Measurements from ENCODE around the gene PCLAF. TPM values are rescaled to one million over a fixed set of nuclear protein-coding genes. Genes with fewer than 3 reads are reported as not detected.

Gene PCLAF
- 4.7 TPM for total RNA-seq (ENCODE audit: unreplicated experiment)
- long read RNA-seq, transcript PCLAF-201 (4 exons, 2,194 nt) = major isoform, 12 of 16 reads
- long read RNA-seq, partial matches to known transcripts = 0 of 16 reads
- long read RNA-seq, other reads (novel, unspliced or antisense) = 1 of 16 reads

GRCh38 chr15:64381000-64381751, at the start of gene PCLAF:
PCLAF (minus strand) TSS chr15:64381441; CDS start chr15:64381371, 70 bp downstream.
- H3K36me3 Mint-ChIP-seq (ENCODE audit: unreplicated experiment) = no peaks in the 10 kb centered on the region
- peaks cover 9% of the 10 kb centered on the region for H3K4me1 Mint-ChIP-seq (ENCODE audit: low read depth, unreplicated experiment)
- TF ChIP-seq CTCF (IDR thresholded peaks at IDR 0.05; ENCODE audit: partially characterized antibody, unreplicated experiment) = no peak
- peak within 1 kb of the TSS; percentile 96 for H3K4me3 Mint-ChIP-seq (ENCODE audit: unreplicated experiment)
- H3K27me3 Mint-ChIP-seq (ENCODE audit: unreplicated experiment) = peaks cover 2% of the 10 kb centered on the region
- H3K9me3 Mint-ChIP-seq (ENCODE audit: unreplicated experiment) = peaks cover 2% of the 10 kb centered on the region
- peak within 1 kb of the TSS; percentile 38 for H3K27ac Mint-ChIP-seq (ENCODE audit: unreplicated experiment)
- peak; percentile 94 for DNase-seq

GRCh38 chr15:64430000-64430735, 48.9 kb upstream of the PCLAF start:
- Mint-ChIP-seq H3K27ac (ENCODE audit: unreplicated experiment) (peak overlapping the region; percentile 46), H3K36me3 (ENCODE audit: unreplicated experiment) (no peaks in the 10 kb centered on the region), H3K4me3 (ENCODE audit: unreplicated experiment) (no peak overlapping the region), H3K27me3 (ENCODE audit: unreplicated experiment) (peaks cover 1% of the 10 kb centered on the region), H3K4me1 (ENCODE audit: low read depth, unreplicated experiment) (peaks cover 10% of the 10 kb centered on the region), H3K9me3 (ENCODE audit: unreplicated experiment) (no peaks in the 10 kb centered on the region)
- no peak for DNase-seq
- no peak for TF ChIP-seq CTCF (IDR thresholded peaks at IDR 0.05; ENCODE audit: partially characterized antibody, unreplicated experiment)

GRCh38 chr15:64429448-64429847, 48.2 kb upstream of the PCLAF start:
- no peak for DNase-seq
- Mint-ChIP-seq H3K27me3 (ENCODE audit: unreplicated experiment) (peaks cover 1% of the 10 kb centered on the region), H3K4me1 (ENCODE audit: low read depth, unreplicated experiment) (peaks cover 10% of the 10 kb centered on the region), H3K36me3 (ENCODE audit: unreplicated experiment) (no peaks in the 10 kb centered on the region), H3K27ac (ENCODE audit: unreplicated experiment) (no peak overlapping the region), H3K9me3 (ENCODE audit: unreplicated experiment) (no peaks in the 10 kb centered on the region), H3K4me3 (ENCODE audit: unreplicated experiment) (no peak overlapping the region)
- no peak for TF ChIP-seq CTCF (IDR thresholded peaks at IDR 0.05; ENCODE audit: partially characterized antibody, unreplicated experiment)

GRCh38 chr15:64426845-64427465, 45.7 kb upstream of the PCLAF start:
- DNase-seq = no peak
- Mint-ChIP-seq H3K27ac (ENCODE audit: unreplicated experiment) (no peak overlapping the region), H3K27me3 (ENCODE audit: unreplicated experiment) (peaks cover 1% of the 10 kb centered on the region), H3K4me1 (ENCODE audit: low read depth, unreplicated experiment) (peaks cover 10% of the 10 kb centered on the region), H3K36me3 (ENCODE audit: unreplicated experiment) (no peaks in the 10 kb centered on the region), H3K9me3 (ENCODE audit: unreplicated experiment) (no peaks in the 10 kb centered on the region), H3K4me3 (ENCODE audit: unreplicated experiment) (no peak overlapping the region)
- no peak for TF ChIP-seq CTCF (IDR thresholded peaks at IDR 0.05; ENCODE audit: partially characterized antibody, unreplicated experiment)

All from glutamatergic neuron (in vitro differentiated cells).